AG09319 (cell line): ENCODE measurements around the gene CRB3.

ENCODE experiments used
- DNase-seq: peaks from one replicate; pipeline ENCODE4 v3.0.0-alpha.2; 2010; ENCODE audit warnings: low read depth; ENCODE audit errors: extremely low read depth
- TF ChIP-seq, protein P1 (sequence below): IDR thresholded peaks from 2 replicates; pipeline ENCODE4 v1.5.1; 2011; ENCODE audit warnings: low read depth, mild to moderate bottlenecking, inconsistent platforms, low read length, moderate library complexity

Gene CRB3

DNA sequence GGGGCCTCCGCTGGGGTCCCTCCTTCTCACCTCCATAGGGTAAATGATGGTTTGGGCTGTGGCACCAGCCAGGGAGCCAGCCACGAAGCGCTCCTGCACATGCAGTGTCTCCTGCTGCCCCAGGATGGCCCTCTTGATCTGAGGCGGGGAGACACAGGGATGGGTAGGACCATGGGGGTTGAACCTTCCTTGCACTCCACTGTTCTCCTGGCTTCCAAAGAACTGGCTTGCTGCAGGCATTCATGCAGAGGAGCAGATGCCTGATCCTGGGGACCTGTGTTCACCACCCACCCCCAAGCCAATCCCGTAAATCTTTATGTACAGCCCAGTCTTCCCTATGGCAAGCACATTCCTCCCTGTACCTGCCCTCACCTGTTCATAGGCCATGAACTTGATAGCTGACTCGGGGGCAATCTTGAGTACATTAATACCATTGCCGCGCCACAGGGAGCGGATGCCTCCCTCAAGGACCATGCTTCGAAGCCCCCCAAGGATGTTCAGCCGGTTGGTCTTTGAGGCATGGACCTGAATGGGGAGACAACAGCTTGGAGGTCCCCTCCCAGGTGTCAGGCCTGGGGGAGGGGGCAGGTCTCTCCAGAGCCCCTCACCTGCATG, 10.0 kb upstream of the CRB3 start:
- TF ChIP-seq, protein P1, sequence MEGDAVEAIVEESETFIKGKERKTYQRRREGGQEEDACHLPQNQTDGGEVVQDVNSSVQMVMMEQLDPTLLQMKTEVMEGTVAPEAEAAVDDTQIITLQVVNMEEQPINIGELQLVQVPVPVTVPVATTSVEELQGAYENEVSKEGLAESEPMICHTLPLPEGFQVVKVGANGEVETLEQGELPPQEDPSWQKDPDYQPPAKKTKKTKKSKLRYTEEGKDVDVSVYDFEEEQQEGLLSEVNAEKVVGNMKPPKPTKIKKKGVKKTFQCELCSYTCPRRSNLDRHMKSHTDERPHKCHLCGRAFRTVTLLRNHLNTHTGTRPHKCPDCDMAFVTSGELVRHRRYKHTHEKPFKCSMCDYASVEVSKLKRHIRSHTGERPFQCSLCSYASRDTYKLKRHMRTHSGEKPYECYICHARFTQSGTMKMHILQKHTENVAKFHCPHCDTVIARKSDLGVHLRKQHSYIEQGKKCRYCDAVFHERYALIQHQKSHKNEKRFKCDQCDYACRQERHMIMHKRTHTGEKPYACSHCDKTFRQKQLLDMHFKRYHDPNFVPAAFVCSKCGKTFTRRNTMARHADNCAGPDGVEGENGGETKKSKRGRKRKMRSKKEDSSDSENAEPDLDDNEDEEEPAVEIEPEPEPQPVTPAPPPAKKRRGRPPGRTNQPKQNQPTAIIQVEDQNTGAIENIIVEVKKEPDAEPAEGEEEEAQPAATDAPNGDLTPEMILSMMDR = no peak

DNA sequence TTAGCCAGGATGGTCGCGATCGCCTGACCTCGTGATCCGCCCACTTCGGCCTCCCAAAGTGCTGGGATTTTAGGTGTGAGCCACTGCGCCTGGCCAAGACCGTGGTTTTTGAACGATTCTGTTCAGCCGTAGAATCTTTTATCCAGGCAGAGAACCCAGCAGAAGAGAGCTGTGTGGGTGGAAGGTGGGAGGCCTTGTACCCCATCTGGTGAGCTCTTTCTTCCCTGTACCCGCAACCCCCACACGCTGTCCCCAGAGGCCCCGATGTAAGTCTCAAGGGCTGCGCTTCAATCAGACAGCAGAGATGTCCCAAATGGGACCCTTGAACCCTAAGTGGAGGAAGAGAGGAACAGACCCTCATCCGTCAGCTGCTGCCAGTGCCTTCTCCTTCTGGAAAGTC, 8.1 kb upstream of the CRB3 start:
- DNase-seq = no peak
- TF ChIP-seq, protein P1 = no peak

More for the DNA sequence above, 10.0 kb upstream of the CRB3 start:
- DNase-seq = no peak

DNA sequence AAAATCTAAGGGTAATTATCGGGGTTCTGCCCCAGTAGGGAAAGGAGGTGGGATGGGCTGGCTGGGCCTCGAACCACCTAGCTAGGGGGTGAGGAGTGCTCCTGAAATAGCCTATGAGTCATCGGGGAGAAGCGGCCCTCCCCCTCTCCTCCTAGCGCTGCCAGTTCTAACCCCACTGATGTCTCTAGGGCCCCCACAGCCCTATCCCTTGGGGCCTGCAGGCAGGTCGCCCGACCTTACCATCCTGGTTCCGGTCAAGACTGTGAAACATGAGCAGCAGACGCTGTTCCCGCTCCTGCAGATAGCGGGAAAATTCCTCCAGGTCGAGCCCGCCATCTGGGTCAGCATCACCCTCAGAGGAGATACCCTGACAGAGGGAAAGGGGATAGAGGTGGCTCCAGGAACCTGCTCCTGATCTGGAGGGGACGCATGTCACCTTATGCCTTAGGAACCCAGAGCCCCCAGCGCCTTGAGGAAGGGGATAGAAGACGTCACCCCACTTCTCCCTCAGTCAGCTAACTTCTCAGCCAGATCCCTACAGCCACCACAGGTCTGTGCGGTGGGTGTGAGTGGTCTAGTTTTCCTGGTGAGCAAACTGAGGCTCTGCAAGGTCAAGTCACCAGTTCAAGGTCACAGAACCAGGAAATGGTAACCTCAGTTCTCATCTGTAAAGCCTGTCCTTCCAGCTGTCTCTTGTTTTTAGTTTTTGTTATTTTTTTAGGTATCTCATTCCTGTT, 5.9 kb upstream of the CRB3 start:
- TF ChIP-seq, protein P1 = no peak
- no peak for DNase-seq

DNA sequence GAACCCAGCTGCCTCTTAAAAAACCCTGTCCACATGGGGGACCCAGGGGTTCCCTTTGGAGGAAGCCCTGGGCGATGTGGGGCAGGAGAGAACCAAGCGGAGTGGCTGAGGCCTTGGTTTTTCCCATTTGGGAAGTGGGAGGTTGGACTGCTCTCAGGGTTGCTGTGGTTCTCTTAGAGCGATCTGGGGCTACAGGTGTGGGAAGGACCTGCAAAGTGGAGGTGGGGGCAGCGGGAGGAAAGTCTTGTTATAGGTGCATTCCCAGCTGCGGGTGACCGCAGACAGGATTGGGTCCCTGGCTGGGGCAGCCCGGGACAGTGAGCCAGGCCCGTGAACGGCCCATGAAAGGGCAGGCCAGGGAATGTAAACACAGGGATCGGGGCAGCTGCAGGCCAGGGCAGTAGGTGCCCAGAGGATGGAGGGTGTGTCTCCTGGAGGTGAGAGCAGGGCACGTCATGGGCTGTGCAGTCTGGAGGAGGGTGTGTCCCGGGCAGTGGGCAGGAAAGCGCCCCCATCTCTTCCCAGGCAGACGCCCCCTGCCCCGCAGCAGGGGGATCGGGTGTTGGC, 5.3 kb upstream of the CRB3 start:
- DNase-seq = no peak
- TF ChIP-seq, protein P1 = no peak

DNA sequence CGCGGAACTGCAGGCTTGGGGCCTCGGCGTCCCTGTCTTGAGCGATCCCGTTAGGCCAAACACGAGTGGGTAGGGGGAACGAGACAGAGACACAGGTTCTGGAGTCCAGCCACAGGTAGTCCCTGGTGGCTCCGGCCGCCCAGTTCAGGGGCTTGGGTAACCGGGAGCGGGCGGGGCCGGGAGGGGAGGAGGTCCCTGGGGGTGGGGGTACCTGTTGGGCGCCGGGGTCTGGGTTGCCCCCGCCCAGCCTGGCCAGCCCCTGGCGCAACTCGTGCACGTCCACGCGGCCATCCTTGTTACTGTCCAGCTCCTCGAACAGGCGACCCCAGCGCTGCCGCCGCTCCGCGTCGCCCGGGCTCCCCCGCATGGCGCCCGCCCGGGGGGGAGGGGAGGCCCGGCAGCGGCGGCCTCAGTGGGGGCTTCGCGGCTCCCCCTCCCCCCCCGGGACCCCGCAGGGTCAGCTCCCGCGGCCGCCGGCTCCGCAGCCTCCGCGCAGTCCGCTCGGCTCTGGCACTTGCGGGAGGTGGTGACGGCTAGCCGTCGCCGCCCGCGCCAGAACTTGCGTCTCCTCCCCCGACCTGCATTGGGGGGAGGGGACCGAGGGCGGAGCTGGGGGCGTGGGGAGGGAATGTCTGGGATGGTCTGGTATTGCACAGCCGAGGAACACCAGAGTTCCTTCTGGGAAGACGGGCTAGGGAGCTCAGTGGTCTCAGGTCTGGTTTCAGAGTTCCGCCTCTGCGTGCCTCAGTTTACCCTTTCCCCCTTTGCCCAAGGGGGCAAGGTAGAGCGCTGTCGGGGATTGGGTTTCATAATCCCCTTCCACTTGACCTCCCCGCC, 4.6 kb upstream of the CRB3 start, which contains the start of gene SLC25A23:
Gene SLC25A23, minus strand, starts transcription at position 531 of the 837 bp plus-strand sequence. Its CDS starts 164 bp downstream, at position 367.
- TF ChIP-seq, protein P1 = no peak
- peak; percentile 32 for DNase-seq

DNA sequence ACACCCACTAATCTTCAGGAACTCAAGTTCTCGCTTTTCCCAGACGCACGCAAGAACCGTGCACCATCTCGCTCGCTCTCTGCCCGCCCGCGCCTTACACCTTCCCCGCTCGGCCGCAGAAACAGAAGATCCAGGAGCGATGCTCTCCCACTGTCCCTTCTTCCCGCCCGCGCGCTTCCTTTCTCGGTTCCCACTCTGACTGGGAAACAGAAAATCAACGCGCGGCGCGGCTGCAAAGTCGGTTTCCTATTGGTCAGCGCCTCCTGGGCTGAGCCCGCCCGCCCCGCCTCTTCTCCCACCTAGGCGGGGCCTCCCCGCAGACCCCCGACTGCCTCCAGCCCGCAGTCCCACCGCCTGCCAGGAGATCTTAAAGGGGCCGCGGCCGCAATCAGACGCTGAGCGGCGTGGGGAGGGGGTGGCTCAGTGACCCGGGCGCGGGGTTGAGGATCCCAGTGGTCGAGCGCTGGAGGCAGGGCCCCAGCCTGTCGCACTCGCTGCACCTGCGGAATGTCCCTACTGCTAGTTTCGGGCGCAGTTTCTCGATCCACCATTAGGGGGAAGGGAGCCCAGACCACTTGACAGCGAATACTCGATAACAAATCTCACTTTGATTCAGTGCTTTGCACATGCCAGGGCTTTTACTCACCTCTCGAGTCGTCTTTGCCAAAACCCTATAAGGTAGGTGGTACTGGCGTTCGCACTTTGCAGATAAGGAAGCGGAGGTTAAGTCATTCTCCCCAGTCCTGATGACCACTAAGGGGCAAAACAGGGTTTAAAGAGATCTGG, 3.8 kb upstream of the CRB3 start:
- DNase-seq = peak; percentile 93
- TF ChIP-seq, protein P1 = peak; percentile 41
